NCI-H128 (cell line): Measurements from ENCODE around the gene HDGFL3.
"Not testable (repeated sequence)": the region's sequence is repeated elsewhere in the genome, so short reads cannot be mapped to it uniquely, and the experiment has no call there.

Source experiments
- DNase-seq: peaks from one replicate; lab custom pipeline; 2025; ENCODE audit not compliant: unreplicated experiment; lab: John Stamatoyannopoulos, UW

Gene HDGFL3

DNA sequence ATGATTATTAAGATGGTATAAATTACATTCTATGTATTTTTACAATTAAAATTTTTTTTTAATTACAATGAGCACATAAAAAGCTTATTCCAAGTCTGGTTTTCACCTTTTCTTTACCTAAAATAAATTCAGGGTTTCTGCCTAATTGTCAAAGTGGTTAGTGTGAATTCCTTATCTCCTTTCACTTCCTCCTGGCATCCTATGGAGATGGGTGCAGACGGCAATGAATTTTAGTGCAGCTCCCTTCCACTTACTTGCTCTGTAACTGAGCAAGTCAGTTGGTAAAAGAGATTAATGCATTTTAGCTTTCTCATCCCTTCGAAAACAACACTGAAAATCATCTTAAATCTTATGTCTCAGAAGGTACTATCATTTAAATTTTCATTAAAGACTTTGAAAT is 13.1 kb downstream of the HDGFL3 start:
- DNase-seq: no peak

DNA sequence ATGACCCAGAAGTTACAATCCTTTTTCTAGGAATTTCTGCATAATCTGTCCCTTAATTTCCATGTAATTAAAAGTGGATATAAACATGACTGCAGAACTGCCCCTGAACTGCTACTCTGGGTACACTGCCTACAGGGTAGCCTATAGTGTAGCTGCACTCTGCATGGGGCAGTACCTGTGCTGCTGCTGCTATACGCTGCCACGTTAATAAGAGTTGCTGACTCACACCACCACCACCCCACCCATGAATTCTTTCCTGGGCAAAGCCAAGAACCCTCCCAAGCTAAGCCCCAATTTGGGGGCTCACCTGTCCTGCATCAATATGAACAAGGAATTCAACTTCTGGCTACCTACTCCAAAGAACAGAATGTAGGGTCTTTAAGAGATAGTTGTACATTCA is 13.9 kb downstream of the HDGFL3 start:
- DNase-seq: no peak

DNA sequence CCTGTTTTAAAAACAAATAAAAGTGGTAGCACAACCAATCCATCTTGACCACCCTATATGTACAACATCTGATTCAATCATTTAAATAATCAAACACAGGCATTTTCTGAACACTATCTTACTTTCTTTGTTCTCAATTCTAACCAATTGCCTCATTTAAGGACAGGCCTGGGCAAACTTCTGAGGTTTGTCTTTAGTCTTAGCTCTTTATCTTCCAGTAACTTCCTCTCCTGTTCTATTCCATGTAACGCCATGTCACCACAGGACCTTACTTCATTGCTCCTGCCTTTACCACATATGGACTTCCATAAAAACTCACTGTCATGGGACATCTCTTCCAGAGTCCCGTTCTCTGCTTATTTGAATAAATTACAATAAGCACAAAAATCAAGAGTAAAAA is 14.9 kb downstream of the HDGFL3 start:
- no peak for DNase-seq

DNA sequence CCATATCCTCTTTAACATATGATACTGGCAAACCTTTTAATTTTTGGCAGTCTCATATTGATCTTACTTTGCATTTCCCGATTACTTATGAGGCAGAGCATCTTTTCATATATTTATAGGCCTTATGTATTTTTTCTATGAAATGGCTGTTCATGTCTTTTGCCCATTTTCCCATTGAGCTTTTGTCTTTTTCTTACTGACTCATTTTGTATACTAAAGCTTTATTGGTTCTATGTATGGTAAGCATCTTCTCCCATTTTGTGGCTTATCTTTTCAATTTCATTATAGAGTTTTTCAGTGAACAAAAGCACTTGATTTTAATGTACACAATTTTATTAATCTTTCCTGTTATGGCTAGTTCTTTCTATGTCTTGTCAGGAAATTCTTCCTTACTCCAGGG is 17.2 kb downstream of the HDGFL3 start:
- DNase-seq: no peak

DNA sequence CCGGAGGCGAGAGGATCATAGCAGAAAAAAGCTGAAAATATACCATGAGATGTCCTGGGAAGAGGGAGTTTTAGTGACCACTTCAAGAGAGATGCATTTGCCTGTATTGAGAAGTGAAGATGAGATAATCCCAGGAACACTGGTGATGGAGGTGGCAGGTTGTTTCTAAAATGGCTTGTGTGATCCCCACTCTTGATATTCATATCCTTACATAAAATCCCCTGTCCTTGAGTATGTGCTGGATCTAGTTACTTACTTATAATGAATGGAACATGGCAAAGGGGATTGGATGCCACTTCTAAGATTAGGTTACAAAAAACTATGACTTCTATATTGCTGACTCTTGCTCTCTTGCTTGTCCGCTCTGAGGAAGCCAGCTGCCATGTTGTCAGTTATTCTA is 22.1 kb downstream of the HDGFL3 start:
- DNase-seq: no peak

DNA sequence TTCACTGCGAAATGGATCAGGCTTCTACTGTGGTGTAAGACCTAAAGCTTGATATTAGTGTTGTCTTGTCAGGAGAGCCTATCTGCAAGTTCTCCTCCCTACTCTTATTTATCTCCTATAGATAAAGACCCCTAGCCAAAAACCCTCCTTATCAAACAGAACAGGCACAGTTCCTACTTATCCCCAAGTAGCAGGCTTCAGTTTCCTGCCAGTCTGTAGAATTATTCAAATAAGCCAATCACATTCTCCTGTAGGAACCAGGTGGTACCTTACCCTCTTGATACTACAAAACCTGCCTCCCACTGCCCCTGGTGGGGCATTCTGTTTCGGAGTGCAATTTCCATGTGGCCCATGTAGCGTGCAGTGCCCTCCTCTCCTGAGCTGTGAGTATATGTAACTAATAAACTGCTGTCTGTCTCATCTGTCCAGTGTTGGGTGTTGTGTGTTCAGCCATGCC is 28.7 kb downstream of the HDGFL3 start:
- no peak for DNase-seq

DNA sequence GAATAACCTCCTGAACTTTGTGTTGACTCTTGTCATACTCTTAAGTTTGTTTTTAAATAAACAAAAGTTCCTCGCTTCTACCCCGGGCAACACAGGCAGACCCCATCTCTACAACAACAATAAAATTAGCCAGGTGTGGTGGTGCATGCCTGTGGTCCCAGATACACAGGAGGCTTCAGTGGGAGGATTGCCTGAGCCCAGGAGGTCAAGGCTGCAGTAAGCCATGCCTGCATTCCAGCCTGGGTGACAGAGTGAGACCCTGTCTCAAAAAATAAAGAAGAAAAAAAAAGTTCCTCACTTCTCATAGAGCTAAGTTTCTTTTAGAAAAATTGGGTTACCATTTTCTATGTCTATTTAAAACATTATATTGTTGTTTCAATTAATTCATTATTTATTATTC is 29.2 kb downstream of the HDGFL3 start:
- DNase-seq: no peak

DNA sequence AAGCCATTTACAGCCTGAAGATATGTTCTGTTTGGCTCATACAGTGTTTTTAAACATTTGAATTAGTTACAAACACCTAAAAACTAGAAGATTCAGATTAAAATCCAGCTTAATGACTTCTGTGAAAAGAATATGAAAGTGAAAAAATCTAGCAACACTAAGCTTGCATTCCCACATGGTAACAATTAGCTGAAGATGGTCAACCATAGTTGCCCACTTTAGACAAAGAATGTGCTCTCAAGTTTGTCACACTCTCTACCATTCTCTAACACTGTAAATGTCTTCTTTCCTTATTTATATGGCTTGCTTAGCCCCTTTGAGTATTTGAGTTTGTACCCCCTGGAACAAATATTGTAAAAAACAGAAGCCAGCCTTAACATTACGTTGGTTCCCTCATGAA is 32.7 kb downstream of the HDGFL3 start:
- DNase-seq: no peak

DNA sequence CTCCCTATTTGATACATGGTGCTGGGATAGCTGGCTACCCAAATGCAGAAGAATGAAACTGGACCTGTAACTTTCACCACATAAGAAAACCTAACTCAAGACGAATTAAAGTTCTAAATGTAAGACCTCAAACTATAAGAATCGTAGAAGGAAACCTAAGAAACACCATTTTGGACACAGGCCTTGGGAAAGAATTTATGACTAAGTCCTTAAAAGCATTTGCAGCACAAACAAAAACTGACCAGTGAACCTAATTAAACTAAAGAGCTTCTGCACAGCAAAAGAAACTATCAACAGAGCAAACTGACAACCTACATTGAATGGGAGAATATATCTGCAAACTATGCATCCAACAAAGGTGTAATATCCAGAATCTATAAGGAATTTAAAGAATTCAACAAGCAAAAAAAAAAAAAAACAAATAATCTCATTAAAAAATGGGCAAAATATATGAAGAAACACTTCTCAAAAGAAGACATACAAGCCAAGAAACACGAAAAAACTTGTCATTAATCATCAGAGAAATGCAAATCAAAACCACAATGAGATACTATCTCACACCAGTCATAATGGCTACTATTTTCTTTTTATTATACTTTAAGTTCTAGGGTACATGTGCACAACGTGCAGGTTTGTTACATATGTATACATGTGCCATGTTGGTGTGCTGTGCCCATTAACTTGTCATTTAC is 37.0 kb downstream of the HDGFL3 start:
- DNase-seq: no peak

DNA sequence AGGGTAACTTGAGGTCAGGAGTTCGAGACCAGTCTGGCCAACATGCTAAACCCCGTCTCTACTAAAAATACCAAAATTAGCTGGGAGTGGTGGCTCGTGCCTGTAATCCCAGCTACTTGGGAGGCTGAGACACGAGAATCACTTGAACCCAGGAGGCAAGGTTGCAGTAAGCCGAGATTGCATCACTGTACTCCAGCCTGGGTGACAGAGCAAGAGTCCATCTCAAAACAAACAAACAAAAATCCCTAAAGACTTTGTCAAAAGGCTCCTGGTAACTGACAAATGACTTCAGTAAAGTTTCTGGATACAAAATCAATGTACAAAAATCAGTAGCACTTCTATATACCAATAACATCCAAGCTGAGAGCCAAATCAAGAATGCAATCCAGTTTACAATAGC is 38.0 kb downstream of the HDGFL3 start:
- DNase-seq: not testable (repeated sequence)

DNA sequence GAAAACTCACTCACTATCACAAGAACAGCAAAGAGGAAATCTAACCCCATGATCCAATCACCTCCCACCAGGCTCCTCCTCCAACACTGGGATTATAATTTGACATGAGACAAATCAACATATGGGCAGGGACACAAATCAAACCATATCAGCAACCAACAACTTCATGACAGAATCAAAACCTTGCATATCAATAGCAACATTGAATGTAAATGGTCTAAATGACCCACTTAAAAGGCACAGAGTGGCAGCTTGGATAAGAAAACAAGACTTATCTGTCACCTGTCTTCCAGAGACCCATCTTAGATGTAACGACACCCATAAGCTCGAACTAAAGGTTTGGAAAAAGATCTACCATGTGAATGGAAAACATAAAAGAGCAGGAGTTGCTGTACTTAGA is 40.8 kb downstream of the HDGFL3 start:
- no peak for DNase-seq

DNA sequence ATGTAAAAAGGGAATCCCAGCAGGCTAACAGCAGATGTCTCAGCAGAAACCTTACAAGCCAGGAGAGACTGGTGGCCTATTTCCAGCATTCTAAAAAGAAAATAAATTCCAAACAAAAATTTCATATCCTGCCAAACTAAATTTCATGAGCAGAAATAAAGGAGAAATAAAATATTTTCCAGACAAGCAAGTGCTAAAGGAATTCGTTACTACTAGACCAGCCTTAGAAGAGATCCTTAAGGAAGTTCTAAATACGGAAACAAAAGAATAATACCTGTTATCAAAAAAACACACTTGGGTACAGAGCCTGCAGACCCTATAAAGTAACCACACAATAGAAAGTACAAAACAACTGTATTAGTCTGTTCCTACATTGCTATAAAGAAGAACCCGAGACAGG is 41.4 kb downstream of the HDGFL3 start:
- no peak for DNase-seq

DNA sequence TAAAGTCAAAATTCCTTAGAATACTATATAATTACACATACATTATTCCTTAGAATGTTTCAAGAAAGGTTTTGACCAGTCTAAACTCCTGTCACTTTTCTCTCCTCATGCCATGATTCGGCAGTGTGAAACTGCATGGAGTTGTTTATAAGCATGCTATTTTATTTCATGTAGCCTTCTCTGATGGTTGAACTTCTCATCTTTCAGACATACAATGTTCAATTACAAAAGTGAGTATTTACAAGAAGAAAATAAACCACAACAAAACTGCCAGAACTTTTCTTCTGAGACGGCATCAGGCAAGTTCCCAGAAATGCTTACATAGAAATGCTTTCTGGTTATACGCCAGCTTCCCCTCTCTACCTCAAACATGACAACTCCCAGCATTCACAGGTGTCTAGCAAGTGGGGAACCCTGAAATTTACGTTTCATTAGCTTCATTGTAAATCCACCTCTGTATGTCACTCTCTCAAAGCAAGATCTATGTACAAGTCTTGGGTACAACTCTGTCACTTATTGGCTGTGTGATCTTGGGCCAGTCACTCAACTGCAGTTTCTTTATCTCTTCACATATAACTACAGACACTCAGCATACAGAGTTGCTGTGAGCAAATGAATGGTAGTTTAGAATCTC is 42.7 kb downstream of the HDGFL3 start:
- no peak for DNase-seq

DNA sequence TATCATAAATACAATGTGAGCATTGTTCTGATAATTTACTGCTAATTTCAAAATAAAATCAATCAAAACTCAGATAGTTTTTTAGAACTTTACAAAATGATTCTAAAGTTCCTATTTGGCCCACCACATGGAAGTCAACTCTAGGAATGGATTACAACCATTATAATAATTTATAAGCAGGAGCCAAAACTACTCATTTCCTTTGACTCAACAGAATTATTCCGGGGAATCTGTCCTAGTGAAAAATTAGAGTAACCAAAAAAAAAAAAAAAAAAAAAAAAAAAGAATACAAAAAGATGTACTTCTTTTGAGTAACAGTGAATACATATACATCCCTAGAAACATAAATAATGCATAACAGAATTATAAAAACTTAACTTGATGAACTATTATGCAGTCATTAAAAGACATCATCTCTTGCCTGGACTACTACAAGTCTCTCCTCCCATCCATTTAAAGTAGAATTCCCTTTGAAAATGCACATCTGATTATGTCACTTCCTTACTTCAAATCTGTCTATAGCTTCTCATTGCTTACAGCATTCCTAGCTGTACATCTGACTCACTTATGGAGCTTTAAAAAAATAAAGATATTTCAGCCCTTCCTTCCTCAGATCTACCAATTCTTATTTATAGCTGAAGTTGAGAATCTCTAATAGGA is 43.4 kb downstream of the HDGFL3 start:
- DNase-seq: no peak

DNA sequence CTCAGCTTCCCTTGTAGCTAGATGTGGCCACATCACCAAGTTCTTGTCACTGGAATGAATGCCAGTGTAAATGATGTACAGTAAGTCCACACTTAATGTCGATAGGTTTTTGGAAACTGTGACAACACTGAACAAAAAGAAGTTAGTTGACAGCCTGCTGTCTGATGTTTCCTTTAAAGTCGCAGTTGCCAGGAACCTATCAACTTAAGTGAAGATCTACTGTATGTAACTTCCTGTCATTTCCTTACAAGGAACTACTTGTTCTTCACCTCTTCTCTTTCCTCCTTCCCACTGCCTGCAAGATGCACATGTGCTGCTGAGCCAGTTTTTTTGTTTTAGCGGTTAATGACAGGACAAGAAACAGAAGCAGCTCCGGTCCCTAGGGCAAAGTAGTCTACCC is 44.6 kb downstream of the HDGFL3 start:
- DNase-seq: no peak

DNA sequence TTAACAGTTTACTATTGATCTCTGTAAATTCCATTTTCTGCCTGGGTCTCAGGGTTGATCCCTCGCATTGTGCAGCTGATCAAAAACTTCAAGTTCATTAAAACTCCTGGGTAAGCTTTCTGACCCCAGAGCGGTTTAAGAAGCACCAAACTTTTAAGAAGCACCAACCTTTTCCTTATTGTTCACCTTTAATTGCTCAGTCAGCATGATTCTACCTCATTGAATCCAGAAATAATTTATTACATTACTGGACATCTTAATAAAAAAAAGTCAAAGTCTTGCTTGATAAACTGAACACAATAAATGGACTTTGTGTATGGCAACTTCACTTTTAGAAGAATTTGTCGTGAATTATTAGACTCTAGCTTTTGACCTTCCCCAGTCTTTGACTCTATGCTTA is 46.9 kb downstream of the HDGFL3 start:
- no peak for DNase-seq

DNA sequence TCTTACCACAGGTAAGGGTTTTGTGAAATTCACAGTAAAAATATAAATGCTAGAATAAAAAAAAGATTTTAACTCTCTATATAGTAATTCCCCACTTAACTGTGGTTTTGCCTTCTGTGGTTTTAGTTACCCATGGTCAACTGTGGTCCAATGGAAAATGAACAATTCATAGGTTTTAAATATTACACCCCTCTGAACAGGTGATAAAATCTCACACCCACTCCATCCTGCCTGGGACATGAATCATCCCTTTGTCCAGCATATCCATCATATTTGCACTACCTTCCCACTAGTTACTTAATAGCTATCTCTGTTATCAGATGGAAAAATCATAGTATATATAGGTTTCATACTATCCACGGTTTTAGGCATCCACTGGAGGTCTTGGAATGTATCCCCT is 49.2 kb downstream of the HDGFL3 start:
- no peak for DNase-seq

DNA sequence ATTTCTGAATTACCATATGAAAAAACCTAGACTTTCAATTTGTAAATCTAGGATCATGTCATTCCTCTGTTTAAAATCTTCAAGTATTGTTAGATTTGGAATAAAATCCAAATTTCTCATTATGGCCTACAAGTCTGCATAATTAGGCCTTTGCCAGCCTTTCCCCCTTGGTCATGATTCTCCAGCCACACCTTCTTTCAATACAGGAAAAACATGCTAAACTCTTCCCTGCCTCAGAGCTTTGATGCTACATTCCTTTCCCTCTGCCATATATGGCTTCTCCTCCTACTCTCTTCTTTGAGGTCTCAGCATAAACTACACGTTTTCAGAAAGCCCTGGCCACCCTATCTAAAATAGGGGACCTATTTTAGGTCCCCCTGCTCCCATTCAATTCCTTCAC is 51.7 kb downstream of the HDGFL3 start:
- no peak for DNase-seq

DNA sequence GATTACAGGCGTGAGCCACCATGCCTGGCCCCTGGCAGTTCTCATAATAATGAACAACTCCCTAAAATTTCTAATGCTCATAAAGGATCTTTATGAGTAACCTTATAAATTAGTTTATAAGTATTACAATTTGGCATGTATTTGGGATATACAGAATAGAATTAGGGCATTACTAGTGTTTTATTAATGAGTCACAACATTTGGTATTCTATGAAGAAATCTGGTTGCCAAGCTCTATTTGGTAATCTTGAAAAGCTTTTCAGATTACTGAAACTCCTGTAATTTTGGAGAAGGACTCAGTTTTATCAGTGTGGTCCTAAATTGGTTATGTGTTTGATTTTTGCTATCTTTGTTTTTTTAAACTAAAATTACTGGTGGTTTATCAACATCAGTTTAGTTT is 54.3 kb downstream of the HDGFL3 start:
- DNase-seq: no peak

DNA sequence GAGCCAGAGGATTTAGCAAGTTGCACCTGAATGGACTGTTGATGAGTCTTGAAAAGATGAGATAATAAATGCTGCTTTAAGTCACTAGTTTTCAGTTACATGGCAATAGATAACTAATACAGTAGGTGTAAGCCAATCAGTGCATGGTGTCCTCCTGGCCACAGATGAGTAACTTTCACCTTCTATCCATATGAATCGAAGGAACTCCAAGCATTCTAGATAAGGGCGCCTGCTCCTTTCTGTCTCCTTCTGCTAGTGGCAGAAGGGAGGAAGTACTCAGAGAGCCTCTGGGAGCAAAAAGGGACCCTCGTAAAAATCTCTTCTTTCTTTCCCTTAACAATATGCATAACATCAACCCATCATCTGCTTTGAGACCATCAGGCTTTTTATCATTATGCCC is 62.9 kb downstream of the HDGFL3 start:
- DNase-seq: no peak

DNA sequence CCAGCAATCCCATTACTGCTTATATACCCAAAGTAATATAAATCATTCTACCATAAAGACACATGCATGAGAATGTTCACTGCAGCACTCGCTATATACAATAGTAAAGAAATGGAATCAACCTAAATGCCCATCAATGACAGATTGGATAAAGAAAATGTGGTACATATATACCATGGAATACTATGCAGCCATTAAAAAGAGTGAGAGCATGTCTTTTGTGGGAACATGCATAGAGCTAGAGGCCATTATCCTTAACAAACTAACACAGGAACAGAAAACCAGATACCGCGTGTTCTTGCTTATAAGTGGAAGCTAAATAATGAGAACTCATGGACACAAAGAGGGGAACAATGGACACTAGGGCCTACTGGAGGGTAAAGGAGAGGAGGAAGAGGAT is 65.5 kb downstream of the HDGFL3 start:
- not testable (repeated sequence) for DNase-seq

DNA sequence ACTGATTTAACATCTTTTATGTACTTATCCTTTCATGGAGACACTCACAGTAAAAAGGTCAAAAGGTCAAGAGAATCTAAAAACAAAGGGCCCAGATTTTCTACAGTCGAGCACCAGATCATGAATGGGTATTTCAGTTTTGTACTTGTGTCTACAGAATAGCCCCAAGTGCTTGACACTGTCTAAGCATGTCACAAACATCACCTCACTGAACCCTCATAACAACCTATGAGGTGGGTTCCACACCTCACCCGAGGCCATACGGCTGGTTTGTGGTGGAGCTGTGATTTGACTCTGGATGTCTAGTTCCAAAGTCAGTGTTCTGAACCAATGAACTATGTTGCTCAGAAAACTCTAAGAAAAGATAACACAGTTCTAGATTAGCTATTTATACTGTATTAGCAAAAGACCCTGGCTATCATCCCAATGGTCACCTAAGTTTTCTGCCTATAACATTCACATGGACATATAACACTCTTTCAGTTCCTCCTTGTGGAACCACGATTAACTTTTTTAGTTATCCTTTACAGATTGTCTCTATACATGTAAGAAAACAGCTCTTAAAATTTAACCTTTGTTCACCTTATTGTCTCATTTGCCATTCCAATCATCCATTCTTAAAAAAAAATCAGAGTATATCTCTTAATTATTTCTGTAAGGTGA is 74.6 kb downstream of the HDGFL3 start:
- DNase-seq: no peak
